SK-N-SH (cell line): ENCODE measurements around the gene RPL3.

Source experiments
- RFX5 ChIP-seq: IDR thresholded peaks from 2 replicates; pipeline ENCODE4 v1.6.1; 2012; ENCODE audit warnings: mild to moderate bottlenecking, improper control_type of control experiment, low read length
- TAF1 ChIP-seq: IDR thresholded peaks from 2 replicates; pipeline ENCODE4 v1.6.1; 2012; ENCODE audit warnings: low read depth, mild to moderate bottlenecking, low read length, moderate library complexity, borderline replicate concordance

DNA sequence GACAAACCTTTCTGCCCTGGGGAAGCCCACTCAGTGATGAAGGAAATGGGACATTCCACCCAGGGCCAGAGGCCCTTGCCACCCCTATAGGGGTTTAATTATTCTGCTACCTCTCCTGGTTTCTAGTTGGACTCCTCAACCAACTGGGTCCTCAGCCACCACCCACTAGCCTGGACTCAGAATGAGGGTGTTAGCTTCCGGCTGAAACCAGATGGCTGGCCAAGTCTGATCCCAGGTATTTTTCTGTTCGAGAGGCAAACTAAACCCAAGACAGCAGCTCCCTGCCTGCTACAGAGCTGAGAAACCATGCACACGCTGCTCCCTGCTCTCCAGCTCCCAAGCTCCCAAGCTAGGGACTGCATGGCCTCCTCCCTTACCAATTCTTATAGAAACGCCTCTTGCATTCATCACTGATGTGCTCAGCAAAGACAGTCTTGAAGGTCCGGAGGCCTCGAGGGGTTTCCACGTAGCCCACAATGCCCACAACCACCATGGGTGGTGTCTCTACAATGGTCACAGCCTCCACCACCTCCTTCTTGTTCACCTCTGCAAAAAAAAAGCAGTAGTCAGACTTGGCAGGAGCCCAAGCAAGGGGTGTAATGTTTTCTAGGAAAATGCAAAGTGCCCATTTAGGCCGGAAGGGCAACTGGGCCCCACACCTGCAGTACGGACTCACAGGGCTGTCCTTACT is 2.2 kb downstream of the RPL3 start:
- TF ChIP-seq RFX5 (no peak), TAF1 (no peak)
